NCI-H748 (cell line): ENCODE results near the gene SLC12A8.

Source experiments
- DNase-seq: peaks from one replicate; lab custom pipeline; 2025; ENCODE audit not compliant: unreplicated experiment; lab: John Stamatoyannopoulos, UW

Gene SLC12A8

GRCh38 chr3:125055913-125056745 lies 156.4 kb downstream of the SLC12A8 start, which contains the start of gene HEG1:
Gene HEG1, minus strand, starts transcription at chr3:125055997. Its CDS starts 107 bp downstream, at chr3:125055890.
- peak; percentile 52 for DNase-seq

DNA sequence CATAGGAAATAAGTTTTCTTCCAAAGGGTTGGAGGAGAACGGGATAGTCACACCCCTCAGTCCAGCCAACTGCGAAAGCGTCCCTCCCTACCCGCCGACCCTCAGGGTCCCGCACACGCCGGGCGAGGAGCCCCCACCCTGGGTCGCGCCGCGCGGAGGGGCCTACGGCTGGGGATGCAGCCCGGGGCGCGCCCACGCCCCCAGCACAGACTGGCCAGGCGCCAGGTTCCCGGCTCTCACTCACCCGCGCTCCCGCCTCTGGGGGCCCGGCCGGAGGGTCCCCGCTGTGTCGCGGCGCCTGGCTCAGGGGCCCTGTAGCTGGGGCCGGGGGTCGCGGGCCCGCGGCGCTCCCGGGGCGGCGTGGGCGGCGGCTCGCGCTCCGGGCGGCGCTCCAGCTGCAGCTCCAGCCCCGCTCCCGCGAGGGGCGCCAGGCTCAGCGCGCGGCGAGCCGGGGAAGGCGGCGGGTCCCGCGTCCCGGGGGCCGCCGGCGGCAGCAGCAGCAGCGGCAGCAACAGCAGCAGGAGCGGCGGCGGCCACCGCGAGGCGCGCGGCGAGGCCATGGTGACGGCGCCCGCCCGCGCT lies 157.1 kb downstream of the SLC12A8 start:
- peak; percentile 49 for DNase-seq

DNA sequence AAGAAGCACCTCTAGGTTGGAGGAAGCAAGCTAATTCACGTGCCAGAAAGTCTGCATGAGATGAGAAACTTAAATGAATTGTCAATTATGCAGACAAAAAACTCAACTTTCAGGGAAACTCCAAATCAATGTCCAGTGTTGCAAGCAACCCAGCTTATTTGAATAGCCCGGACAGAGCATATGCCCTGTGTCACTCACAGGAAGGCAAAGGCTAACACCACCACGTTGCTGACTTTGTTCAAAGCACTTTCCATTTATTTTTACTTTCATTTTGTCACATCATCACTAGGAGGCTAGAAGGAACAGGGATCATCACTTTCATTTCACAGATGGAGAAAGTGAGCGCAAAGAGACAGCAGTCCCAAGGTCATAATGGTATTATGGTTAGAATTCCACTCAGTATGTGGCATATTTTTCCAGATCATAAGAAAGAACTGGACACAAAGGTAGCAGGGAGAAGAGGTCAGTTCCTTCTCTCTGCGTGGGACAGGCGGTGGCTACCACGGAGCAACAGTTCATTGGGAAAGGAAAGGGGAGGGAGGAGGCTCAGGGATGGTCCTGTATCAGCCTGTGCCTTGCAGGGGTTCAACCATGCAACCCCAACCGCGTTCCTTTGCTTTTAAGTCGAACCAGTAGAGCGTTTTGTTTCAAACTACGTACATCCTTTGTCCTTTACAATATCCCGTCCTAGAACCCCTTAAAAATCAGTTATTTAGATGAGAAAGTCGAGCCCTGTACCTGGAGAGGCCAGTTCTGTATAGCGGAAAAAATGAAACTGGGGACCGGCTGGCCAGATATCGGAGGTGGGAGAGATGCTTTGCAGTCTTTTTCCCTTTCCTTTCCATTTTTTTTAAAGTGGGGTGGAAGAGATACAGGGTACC lies 157.9 kb downstream of the SLC12A8 start:
- no peak for DNase-seq

GRCh38 chr3:125054062-125054448 lies 158.5 kb downstream of the SLC12A8 start:
- DNase-seq = no peak

GRCh38 chr3:125053304-125053699 lies 159.2 kb downstream of the SLC12A8 start:
- no peak for DNase-seq

GRCh38 chr3:125052624-125053303 lies 159.8 kb downstream of the SLC12A8 start:
- no peak for DNase-seq

DNA sequence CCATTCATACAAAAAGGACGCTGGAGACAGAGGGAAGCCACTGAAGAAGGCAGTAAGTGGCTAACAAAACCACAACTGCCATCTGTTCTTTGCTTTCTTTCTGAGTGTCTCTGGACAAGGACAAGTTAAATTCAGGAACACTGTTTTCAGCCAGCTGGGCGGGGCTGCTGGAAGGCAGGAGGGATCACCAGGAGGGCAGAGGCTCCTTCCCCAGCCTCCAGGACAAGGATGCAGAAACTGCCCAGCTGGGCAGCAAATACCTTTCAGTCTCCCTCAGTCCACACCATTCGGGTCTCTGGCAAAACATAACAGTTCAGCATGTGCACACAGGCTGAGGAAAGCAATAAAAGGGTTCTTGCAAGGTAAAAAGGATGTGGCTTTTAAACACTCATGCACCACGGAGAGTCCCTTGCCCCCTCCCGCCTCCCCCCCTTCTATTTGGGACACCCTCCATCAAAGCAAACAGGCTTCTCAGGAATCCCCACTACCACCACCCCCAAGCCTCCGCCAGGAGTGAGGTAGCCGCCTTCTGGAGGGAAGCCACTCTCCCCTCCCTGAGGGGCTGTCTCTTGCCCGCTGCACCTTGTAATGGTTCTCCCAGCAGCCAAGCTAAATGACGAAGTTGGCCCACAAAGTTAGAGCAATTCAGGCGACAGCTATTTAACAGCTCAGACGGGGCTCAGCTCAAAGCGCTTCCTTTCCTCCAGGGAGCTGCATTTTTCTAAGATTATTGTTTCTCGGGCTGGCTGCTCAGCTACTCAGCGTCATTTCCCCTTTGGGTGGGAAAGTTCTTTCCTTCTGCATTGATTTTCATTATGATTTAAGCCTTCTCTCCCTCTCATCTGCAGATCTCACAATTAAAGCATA lies 160.6 kb downstream of the SLC12A8 start:
- DNase-seq = no peak

DNA sequence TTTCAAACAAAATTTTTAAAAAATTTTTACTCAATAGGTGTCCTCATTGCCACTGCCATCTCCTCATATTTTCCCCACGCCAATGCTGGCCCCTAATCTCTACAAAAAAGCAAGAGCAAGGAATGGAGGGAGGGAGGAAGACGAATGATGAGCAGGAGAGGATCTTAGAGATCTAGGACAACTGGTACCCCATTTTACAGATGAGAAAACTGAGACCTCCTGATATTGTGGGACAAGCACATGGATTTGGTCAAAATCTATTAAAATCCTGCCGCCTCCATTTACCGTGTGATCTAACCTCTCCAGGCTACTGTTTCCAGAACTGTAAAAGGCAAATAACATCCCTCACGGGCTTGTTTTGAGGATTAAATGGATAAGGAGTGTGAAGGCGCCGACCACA lies 161.3 kb downstream of the SLC12A8 start:
- DNase-seq = no peak

- DNase-seq = peak; percentile 76
Measured at GRCh38 chr3:125050488-125051090, 162.0 kb downstream of the SLC12A8 start.

- no peak for DNase-seq
Measured at GRCh38 chr3:125048282-125048681, 164.3 kb downstream of the SLC12A8 start.

GRCh38 chr3:125045965-125046364 lies 166.6 kb downstream of the SLC12A8 start:
- no peak for DNase-seq

DNA sequence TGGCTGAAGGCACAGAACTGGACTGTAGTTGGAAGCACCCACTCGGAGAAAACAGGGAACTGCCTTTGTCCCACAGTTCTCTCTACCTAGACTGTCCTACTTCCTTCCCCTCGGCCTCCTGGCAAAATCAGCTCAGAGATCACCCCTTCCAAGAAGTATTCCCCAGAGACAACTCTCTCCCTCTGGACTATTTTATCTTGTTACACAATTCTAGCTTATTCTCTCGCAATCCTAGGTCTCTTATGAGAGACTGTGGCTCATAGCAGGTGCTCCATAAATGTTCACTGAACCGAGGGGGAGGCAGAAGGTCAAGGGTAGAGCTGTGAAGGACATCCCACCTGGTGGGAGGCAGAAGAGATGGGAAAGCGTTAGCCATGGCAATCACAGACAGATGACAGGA lies 167.4 kb downstream of the SLC12A8 start:
- no peak for DNase-seq

DNA sequence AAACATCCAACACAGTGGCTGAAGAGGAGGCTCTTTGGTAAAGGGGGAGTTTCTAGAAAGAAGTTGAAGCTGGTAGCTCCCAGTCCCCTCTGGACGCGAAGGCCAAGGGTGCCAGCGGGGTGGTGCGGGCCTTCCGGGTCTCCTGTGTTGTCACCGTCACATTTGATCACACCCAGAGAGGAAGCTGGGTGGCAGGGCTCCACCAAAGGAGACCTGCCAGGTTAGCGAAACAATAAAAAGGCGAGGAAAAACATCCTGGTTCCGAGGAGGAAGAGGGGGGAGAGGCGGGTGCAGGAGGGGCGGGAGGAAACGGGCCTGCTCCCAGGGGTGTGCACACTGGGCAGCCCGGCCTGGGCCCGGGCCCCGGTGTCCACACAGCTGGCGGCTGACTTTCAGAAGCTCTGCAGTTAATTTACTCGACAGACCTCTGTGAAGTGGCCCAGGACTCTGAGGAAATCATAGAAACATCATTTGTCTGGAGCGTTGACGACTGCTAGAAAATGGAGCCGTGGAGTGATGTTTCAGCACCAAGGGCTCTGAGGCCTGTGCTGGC lies 168.9 kb downstream of the SLC12A8 start:
- DNase-seq = no peak

- DNase-seq = no peak
Measured at GRCh38 chr3:125042725-125043406, 169.7 kb downstream of the SLC12A8 start.

- DNase-seq = peak; percentile 44
Measured at GRCh38 chr3:125039131-125040100, 173.1 kb downstream of the SLC12A8 start.

DNA sequence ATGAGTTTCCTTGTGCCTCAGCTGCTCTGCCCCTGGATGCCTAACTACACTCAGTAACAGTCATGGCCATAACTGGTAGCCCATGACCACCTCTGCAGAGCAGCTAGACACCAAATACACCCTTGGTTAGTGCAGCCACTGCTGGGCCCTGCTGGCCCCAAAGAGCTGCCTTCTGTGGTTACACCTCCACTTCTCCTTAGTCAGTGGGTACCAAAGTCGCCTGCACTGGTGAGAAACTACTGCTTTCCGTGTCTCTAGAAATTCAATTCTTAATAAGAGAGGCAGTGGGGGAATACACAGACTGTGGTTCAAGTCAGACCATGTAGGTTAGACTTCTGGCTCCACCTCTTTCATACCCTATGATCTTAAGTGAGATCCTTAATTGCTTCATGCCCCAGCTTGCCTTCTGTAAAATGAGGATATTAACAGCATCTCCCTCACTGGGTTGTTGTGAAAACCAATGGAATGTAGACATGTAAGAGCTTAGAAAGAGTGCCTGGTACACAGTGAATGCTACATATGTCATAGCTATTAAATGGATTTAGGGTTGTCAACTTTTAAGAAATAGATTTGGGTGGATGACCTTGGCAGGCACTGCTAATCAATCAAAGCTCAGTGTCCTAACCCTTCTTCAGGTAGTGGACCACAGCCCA lies 174.9 kb downstream of the SLC12A8 start:
- DNase-seq = no peak

DNA sequence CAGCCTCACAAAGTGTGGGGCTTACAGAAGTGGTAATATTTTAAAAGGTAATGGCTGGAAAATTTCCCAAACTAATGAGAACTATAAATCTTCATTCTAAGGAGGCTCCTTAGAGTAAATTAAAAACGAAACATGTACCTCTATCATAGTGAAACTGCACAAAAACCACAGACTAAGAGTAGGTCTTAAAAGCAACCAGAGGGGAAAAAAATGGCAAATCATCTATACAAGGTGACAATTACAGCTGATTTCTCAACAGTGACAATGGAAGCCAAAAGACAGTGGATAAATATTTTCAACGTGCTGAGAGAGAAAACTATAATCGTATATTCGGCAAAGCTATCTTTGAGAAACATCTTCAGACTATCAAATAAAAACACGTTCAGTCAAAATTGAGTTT lies 177.3 kb downstream of the SLC12A8 start:
- no peak for DNase-seq
